Immature natural killer cell (primary cell): ENCODE data around the gene PPM1D. TPM values are rescaled to one million over a fixed set of nuclear protein-coding genes. Genes with fewer than 3 reads are reported as not detected.
"Not testable (repeated sequence)": the region's sequence is repeated elsewhere in the genome, so short reads cannot be mapped to it uniquely, and the experiment has no call there.

Source experiments
- DNase-seq, 3 donors: peaks; one replicate each; pipeline ENCODE4 v3.0.0; 2022; ENCODE audit warnings: mixed read lengths in 1 of 3
- H3K27ac Mint-ChIP-seq, 6 donors: one replicate each; pipeline ENCODE4 v1.8.0; 2020; ENCODE audit warnings: mixed read lengths in 6 of 6, mild to moderate bottlenecking in 5 of 6, inconsistent platforms in 4 of 6, moderate library complexity in 3 of 6
- H3K27me3 Mint-ChIP-seq, 3 donors: one replicate each; pipeline ENCODE4 v1.8.0; 2020 to 2021; ENCODE audit warnings: low read depth in 3 of 3, mild to moderate bottlenecking in 3 of 3, mixed read lengths in 3 of 3, moderate library complexity in 3 of 3, inconsistent platforms in 1 of 3
- H3K36me3 Mint-ChIP-seq, 3 donors: one replicate each; pipeline ENCODE4 v1.8.0; 2020; ENCODE audit warnings: mixed read lengths in 3 of 3, inconsistent platforms in 2 of 3, mild to moderate bottlenecking in 2 of 3
- H3K4me1 Mint-ChIP-seq, 2 donors: one replicate each; pipeline ENCODE4 v1.8.0; 2020; ENCODE audit warnings: inconsistent platforms in 2 of 2, mild to moderate bottlenecking in 2 of 2, mixed read lengths in 2 of 2, moderate library complexity in 1 of 2
- H3K4me3 Mint-ChIP-seq, 5 donors: one replicate each; pipeline ENCODE4 v1.8.0; 2020; ENCODE audit warnings: mild to moderate bottlenecking in 5 of 5, mixed read lengths in 5 of 5, inconsistent platforms in 3 of 5, moderate library complexity in 3 of 5
- H3K9me3 Mint-ChIP-seq, 6 donors: one replicate each; pipeline ENCODE4 v1.8.0; 2020; ENCODE audit warnings: mild to moderate bottlenecking in 6 of 6, mixed read lengths in 6 of 6, inconsistent platforms in 4 of 6, moderate library complexity in 3 of 6
- polyA plus RNA-seq, 3 donors: library from polyadenylated mRNA; unstranded; fragments of 300-500 nt; fragmentation: Illumina TruSeq; gene quantifications; one replicate each; pipeline ENCODE4 v1.2.3, GENCODE V29; 2021

The PPM1D gene
- polyA plus RNA-seq, result 10 to 100 TPM in 1 of 3 donors, 1 to 10 TPM in 2; 8.3 to 17.3 (median 8.9) TPM

GRCh38 chr17:60599620-60600489, at the start of gene PPM1D:
Gene PPM1D, plus strand, starts transcription at chr17:60600193. Its CDS starts 222 bp downstream, at chr17:60600415.
- Mint-ChIP-seq H3K4me1 (peaks cover 50% of the 10 kb centered on the region in 2 donors), H3K27me3 (peaks cover 4 to 22% (median 5%) of the 10 kb centered on the region in 3 donors), H3K36me3 (no peaks in the 10 kb centered on the region), H3K4me3 (peak within 1 kb of the TSS; percentile 95 to 98 (median 96)), H3K9me3 (no peaks in the 10 kb centered on the region), H3K27ac (peak within 1 kb of the TSS; percentile 95 to 97 (median 96))
- peak; percentile 98 for DNase-seq

GRCh38 chr17:60552255-60552654, 47.7 kb upstream of the PPM1D start:
- H3K4me3 Mint-ChIP-seq, H3K4me1 Mint-ChIP-seq, H3K36me3 Mint-ChIP-seq, H3K27me3 Mint-ChIP-seq, H3K27ac Mint-ChIP-seq, DNase-seq, H3K9me3 Mint-ChIP-seq: not testable (repeated sequence)

- Mint-ChIP-seq H3K4me1 (no peaks in the 10 kb centered on the region), H3K36me3 (no peaks in the 10 kb centered on the region), H3K27me3 (peaks cover 0 to 3% (median 0%) of the 10 kb centered on the region in 3 donors), H3K9me3 (no peaks in the 10 kb centered on the region), H3K4me3 (no peak overlapping the region), H3K27ac (no peak overlapping the region)
- DNase-seq, result no peak
These were observed 45.6 kb upstream of the PPM1D start for GRCh38 chr17:60554377-60554788.

GRCh38 chr17:60555786-60556185, 44.2 kb upstream of the PPM1D start:
- Mint-ChIP-seq H3K9me3 (no peaks in the 10 kb centered on the region), H3K36me3 (no peaks in the 10 kb centered on the region), H3K27ac (no peak overlapping the region), H3K27me3 (peaks cover 0 to 3% (median 2%) of the 10 kb centered on the region in 3 donors), H3K4me3 (no peak overlapping the region), H3K4me1 (no peaks in the 10 kb centered on the region)
- DNase-seq, result no peak

- H3K27me3 Mint-ChIP-seq, result peaks cover 0 to 3% (median 3%) of the 10 kb centered on the region in 3 donors
- no peaks in the 10 kb centered on the region for H3K4me1 Mint-ChIP-seq
- no peaks in the 10 kb centered on the region for H3K9me3 Mint-ChIP-seq
- no peak for DNase-seq
- no peaks in the 10 kb centered on the region for H3K36me3 Mint-ChIP-seq
- no peak overlapping the region for H3K27ac Mint-ChIP-seq
- H3K4me3 Mint-ChIP-seq, result no peak overlapping the region
These were observed 42.2 kb upstream of the PPM1D start for GRCh38 chr17:60557805-60558204.

- DNase-seq, result no peak
- Mint-ChIP-seq H3K27ac (no peak overlapping the region), H3K27me3 (peaks cover 0 to 3% (median 3%) of the 10 kb centered on the region in 3 donors), H3K4me3 (no peak overlapping the region), H3K9me3 (no peaks in the 10 kb centered on the region), H3K36me3 (no peaks in the 10 kb centered on the region), H3K4me1 (no peaks in the 10 kb centered on the region)
These were observed 40.4 kb upstream of the PPM1D start for GRCh38 chr17:60559659-60559994.

GRCh38 chr17:60559995-60560859, 39.8 kb upstream of the PPM1D start:
- H3K36me3 Mint-ChIP-seq, result no peaks in the 10 kb centered on the region
- no peak overlapping the region for H3K27ac Mint-ChIP-seq
- H3K4me1 Mint-ChIP-seq, result no peaks in the 10 kb centered on the region
- H3K4me3 Mint-ChIP-seq, result no peak overlapping the region
- no peak for DNase-seq
- H3K27me3 Mint-ChIP-seq, result peaks cover 0 to 3% (median 3%) of the 10 kb centered on the region in 3 donors
- no peaks in the 10 kb centered on the region for H3K9me3 Mint-ChIP-seq

- Mint-ChIP-seq H3K36me3 (no peaks in the 10 kb centered on the region), H3K9me3 (no peaks in the 10 kb centered on the region), H3K27ac (no peak overlapping the region), H3K27me3 (peaks cover 0 to 3% (median 3%) of the 10 kb centered on the region in 3 donors), H3K4me3 (no peak overlapping the region), H3K4me1 (no peaks in the 10 kb centered on the region)
- no peak for DNase-seq
These were observed 39.1 kb upstream of the PPM1D start for GRCh38 chr17:60560860-60561257.

GRCh38 chr17:60562421-60562820, 37.6 kb upstream of the PPM1D start:
- Mint-ChIP-seq H3K4me1 (no peaks in the 10 kb centered on the region), H3K27ac (no peak overlapping the region), H3K9me3 (no peaks in the 10 kb centered on the region), H3K36me3 (no peaks in the 10 kb centered on the region), H3K27me3 (peaks cover 0 to 3% (median 0%) of the 10 kb centered on the region in 3 donors), H3K4me3 (no peak overlapping the region)
- DNase-seq, result no peak

GRCh38 chr17:60563743-60564142, 36.2 kb upstream of the PPM1D start:
- no peaks in the 10 kb centered on the region for H3K9me3 Mint-ChIP-seq
- H3K4me3 Mint-ChIP-seq, result no peak overlapping the region

GRCh38 chr17:60565233-60565632, 34.8 kb upstream of the PPM1D start:
- DNase-seq, result no peak
- Mint-ChIP-seq H3K4me1 (no peaks in the 10 kb centered on the region), H3K4me3 (no peak overlapping the region), H3K9me3 (no peaks in the 10 kb centered on the region), H3K27me3 (peaks cover 0 to 2% (median 0%) of the 10 kb centered on the region in 3 donors), H3K36me3 (no peaks in the 10 kb centered on the region), H3K27ac (no peak overlapping the region)

More at GRCh38 chr17:60563743-60564142, 36.2 kb upstream of the PPM1D start:
- Mint-ChIP-seq H3K27ac (no peak overlapping the region), H3K4me1 (no peaks in the 10 kb centered on the region), H3K27me3 (peaks cover 0 to 3% (median 0%) of the 10 kb centered on the region in 3 donors), H3K36me3 (no peaks in the 10 kb centered on the region)
- DNase-seq, result no peak

GRCh38 chr17:60573236-60574051, 26.5 kb upstream of the PPM1D start:
- no peak overlapping the region for H3K27ac Mint-ChIP-seq
- H3K4me1 Mint-ChIP-seq, result peaks cover 8 to 9% of the 10 kb centered on the region in 2 donors
- peaks cover 0 to 8% (median 3%) of the 10 kb centered on the region in 3 donors for H3K27me3 Mint-ChIP-seq
- H3K36me3 Mint-ChIP-seq, result peaks cover 0 to 4% (median 0%) of the 10 kb centered on the region in 3 donors
- no peaks in the 10 kb centered on the region for H3K9me3 Mint-ChIP-seq
- DNase-seq, result no peak
- H3K4me3 Mint-ChIP-seq, result no peak overlapping the region

- Mint-ChIP-seq H3K36me3 (peaks cover 0 to 4% (median 0%) of the 10 kb centered on the region in 3 donors), H3K27ac (peak overlapping the region in 4 of 6 donors; percentile 5 to 67 (median 26)), H3K9me3 (no peaks in the 10 kb centered on the region), H3K27me3 (peaks cover 1 to 2% (median 1%) of the 10 kb centered on the region in 3 donors), H3K4me1 (peaks cover 8 to 9% of the 10 kb centered on the region in 2 donors), H3K4me3 (peak overlapping the region; percentile 79 to 90 (median 80))
- DNase-seq, result peak in 1 of 3 donors; percentile 3
These were observed 22.7 kb upstream of the PPM1D start for GRCh38 chr17:60577147-60577915.
